ENCODE measurements around the gene PGAM5.

The PGAM5 gene

GRCh38 chr12:132716356-132716755 lies 5.7 kb downstream of the PGAM5 start:
- peaks cover 36% of the 10 kb centered on the region for H3K36me3 ChIP-seq (ENCODE audit: insufficient read depth, low read length)
- H3K4me1 ChIP-seq (ENCODE audit: insufficient read depth, low read length): peaks cover 6% of the 10 kb centered on the region
- no peak overlapping the region for H3K27ac ChIP-seq (ENCODE audit: low read depth, low read length)
- H3K9ac ChIP-seq (ENCODE audit: low read length): no peak overlapping the region
- no peaks in the 10 kb centered on the region for H3K9me3 ChIP-seq (ENCODE audit: low read length)
- no peaks in the 10 kb centered on the region for H3K27me3 ChIP-seq (ENCODE audit: control insufficient read depth in 1 of 2, insufficient read depth in 2 of 2, low read length in 2 of 2)
- no peak overlapping the region for H3K4me3 ChIP-seq (ENCODE audit: low read depth in 1 of 2, low read length in 2 of 2)

DNA sequence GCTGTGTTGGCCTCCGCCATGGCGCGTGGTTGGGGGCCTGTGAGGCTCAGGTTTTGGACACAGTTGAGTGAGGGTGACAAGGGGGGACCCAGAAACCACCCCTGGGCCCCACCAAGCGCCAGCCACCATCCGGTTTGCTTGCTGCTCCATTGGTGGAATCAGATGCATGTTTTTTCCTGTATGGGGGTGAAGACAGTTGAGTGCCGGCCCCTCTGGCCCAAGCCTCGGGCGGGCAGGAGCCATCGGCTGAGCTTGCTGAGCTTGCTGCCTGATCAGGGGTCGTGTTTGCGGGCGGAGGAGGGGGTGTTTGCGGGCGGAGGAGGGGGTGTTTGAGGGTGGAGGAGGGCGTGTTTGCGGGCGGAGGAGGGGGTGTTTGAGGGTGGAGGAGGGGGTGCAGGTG lies 6.4 kb downstream of the PGAM5 start:
- no peaks in the 10 kb centered on the region for H3K27me3 ChIP-seq (ENCODE audit: control insufficient read depth in 1 of 2, insufficient read depth in 2 of 2, low read length in 2 of 2)
- H3K27ac ChIP-seq (ENCODE audit: low read depth, low read length): no peak overlapping the region
- no peak overlapping the region for H3K9ac ChIP-seq (ENCODE audit: low read length)
- H3K4me3 ChIP-seq (ENCODE audit: low read depth in 1 of 2, low read length in 2 of 2): no peak overlapping the region
- peaks cover 36% of the 10 kb centered on the region for H3K36me3 ChIP-seq (ENCODE audit: insufficient read depth, low read length)
- no peaks in the 10 kb centered on the region for H3K4me1 ChIP-seq (ENCODE audit: insufficient read depth, low read length)
- no peaks in the 10 kb centered on the region for H3K9me3 ChIP-seq (ENCODE audit: low read length)

- Histone ChIP-seq H3K36me3 (ENCODE audit: insufficient read depth, low read length) (peaks cover 38% of the 10 kb centered on the region), H3K4me3 (ENCODE audit: low read depth in 1 of 2, low read length in 2 of 2) (no peak overlapping the region), H3K9ac (ENCODE audit: low read length) (no peak overlapping the region), H3K27ac (ENCODE audit: low read depth, low read length) (no peak overlapping the region), H3K9me3 (ENCODE audit: low read length) (no peaks in the 10 kb centered on the region), H3K27me3 (ENCODE audit: control insufficient read depth in 1 of 2, insufficient read depth in 2 of 2, low read length in 2 of 2) (no peaks in the 10 kb centered on the region), H3K4me1 (ENCODE audit: insufficient read depth, low read length) (no peaks in the 10 kb centered on the region)
Observed at GRCh38 chr12:132717531-132718387, 7.1 kb downstream of the PGAM5 start.

DNA sequence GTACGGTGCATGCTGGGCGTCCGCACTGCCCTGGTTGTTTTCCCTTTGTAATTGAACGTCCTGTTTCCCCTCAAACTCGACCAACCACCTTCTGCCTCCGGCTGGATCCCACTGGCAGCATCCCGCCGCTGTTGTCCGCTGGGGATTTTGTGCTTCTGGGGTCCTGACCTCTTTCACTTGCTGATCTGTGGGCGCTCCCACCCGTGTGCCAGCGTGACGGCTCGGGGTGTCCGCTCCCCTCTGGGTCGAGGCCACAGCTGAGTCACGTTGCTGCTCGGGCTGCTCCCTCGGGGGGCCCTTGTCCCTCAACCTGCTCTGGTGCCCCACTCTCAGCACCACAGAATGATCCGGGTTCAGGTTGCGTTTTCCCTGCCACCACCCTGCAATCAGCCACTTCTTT lies 8.0 kb downstream of the PGAM5 start:
- Histone ChIP-seq H3K9me3 (ENCODE audit: low read length) (no peaks in the 10 kb centered on the region), H3K36me3 (ENCODE audit: insufficient read depth, low read length) (peaks cover 47% of the 10 kb centered on the region), H3K27me3 (ENCODE audit: control insufficient read depth in 1 of 2, insufficient read depth in 2 of 2, low read length in 2 of 2) (no peaks in the 10 kb centered on the region), H3K9ac (ENCODE audit: low read length) (no peak overlapping the region), H3K27ac (ENCODE audit: low read depth, low read length) (no peak overlapping the region), H3K4me3 (ENCODE audit: low read depth in 1 of 2, low read length in 2 of 2) (no peak overlapping the region), H3K4me1 (ENCODE audit: insufficient read depth, low read length) (no peaks in the 10 kb centered on the region)

- no peak overlapping the region for H3K4me3 ChIP-seq (ENCODE audit: low read depth in 1 of 2, low read length in 2 of 2)
- no peaks in the 10 kb centered on the region for H3K27me3 ChIP-seq (ENCODE audit: control insufficient read depth in 1 of 2, insufficient read depth in 2 of 2, low read length in 2 of 2)
- H3K27ac ChIP-seq (ENCODE audit: low read depth, low read length): no peak overlapping the region
- H3K36me3 ChIP-seq (ENCODE audit: insufficient read depth, low read length): peaks cover 54% of the 10 kb centered on the region
- no peak overlapping the region for H3K9ac ChIP-seq (ENCODE audit: low read length)
- H3K9me3 ChIP-seq (ENCODE audit: low read length): no peaks in the 10 kb centered on the region
- H3K4me1 ChIP-seq (ENCODE audit: insufficient read depth, low read length): no peaks in the 10 kb centered on the region
Observed at GRCh38 chr12:132719141-132719953, 8.7 kb downstream of the PGAM5 start.

DNA sequence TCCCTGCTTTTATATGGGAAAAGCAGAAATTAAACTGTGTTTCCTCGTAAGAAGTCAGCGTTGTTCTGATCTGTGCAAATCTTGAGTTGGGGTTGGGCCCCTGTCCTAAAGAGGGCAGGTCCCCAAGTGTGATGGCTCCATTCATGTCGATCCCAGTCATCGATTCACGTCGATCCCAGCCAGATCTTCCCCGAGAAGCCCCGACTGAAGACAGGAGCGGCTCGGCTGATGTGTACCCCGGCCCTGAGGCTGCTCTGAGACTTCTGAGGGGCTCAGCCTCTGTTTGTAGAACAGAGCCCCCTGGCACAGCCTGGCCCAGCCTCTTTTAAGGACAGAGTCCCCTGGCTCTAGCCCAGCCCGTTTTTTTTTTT lies 9.3 kb downstream of the PGAM5 start:
- H3K36me3 ChIP-seq (ENCODE audit: insufficient read depth, low read length): peaks cover 54% of the 10 kb centered on the region
- H3K4me3 ChIP-seq (ENCODE audit: low read depth in 1 of 2, low read length in 2 of 2): no peak overlapping the region
- no peak overlapping the region for H3K27ac ChIP-seq (ENCODE audit: low read depth, low read length)
- no peaks in the 10 kb centered on the region for H3K9me3 ChIP-seq (ENCODE audit: low read length)
- no peaks in the 10 kb centered on the region for H3K27me3 ChIP-seq (ENCODE audit: control insufficient read depth in 1 of 2, insufficient read depth in 2 of 2, low read length in 2 of 2)
- no peak overlapping the region for H3K9ac ChIP-seq (ENCODE audit: low read length)
- H3K4me1 ChIP-seq (ENCODE audit: insufficient read depth, low read length): no peaks in the 10 kb centered on the region

DNA sequence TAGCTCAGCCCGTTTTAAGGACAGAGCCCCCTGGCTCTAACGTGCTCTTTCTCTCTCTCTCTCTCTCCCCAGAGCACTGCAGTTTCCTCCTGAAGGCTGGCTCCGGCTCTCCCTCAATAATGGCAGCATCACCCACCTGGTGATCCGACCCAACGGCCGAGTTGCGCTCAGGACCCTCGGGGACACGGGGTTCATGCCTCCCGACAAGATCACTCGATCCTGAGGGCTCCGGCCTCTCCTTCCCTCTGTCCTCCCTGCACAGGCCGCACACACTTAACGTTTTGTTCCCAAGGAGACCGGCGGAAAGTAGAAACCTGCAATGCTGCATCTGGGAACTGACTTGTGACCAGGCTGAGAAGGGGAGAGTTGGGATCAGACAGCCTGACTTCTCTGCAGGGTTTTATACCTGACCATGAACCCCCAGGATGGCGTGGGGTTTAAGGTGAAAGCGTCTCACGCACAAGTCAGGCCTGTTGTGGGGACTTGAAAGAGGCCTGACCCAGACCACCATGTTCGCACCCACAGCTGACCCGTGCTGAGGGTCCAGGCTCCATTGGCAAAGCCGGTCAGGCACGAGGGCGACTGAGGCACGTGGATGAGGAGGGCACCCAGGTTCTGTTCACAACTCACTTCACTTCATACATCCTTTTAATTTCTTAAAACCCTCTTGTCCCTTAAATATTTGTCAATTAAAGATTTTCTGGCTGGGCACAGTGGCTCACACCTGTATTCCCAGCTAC lies 10.1 kb downstream of the PGAM5 start:
- no peak overlapping the region for H3K4me3 ChIP-seq (ENCODE audit: low read depth in 1 of 2, low read length in 2 of 2)
- no peaks in the 10 kb centered on the region for H3K4me1 ChIP-seq (ENCODE audit: insufficient read depth, low read length)
- no peaks in the 10 kb centered on the region for H3K27me3 ChIP-seq (ENCODE audit: control insufficient read depth in 1 of 2, insufficient read depth in 2 of 2, low read length in 2 of 2)
- H3K36me3 ChIP-seq (ENCODE audit: insufficient read depth, low read length): peaks cover 61% of the 10 kb centered on the region
- no peak overlapping the region for H3K9ac ChIP-seq (ENCODE audit: low read length)
- no peaks in the 10 kb centered on the region for H3K9me3 ChIP-seq (ENCODE audit: low read length)
- no peak overlapping the region for H3K27ac ChIP-seq (ENCODE audit: low read depth, low read length)

DNA sequence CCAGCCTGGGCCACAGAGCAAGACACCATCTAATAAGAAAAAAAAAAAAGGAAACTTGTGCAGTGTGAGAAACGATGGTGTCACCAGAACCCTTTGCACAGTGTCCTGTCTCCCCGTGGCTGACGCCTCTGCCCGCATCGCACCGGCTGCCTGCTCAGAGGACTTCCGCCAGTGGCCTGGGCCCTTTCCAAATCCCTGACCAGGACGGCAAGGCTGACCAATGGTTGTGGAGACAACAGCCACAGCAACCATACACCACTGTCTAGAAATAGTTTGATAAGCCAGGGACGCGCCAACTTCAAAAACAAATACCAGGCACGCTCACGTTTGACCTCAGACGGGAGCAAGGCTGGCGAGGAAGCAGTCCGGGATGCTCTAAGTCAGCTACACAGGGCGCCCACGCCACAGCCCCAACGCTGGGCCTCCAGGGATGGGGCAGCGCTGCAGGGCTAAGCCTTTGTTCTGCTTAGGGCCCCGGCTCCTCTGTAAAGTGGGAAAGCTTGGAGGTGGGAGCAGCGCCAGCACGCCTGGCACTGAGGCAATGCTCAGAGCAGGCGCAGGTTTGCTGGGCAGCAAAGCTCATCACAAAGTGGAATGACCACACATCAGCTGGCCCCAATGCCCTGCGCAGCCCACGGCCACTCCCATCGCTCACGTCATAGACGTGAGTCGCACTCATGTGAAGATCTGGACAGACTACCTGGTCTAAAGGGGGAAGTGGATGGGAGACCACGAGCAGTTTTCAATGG lies 12.5 kb downstream of the PGAM5 start:
- Histone ChIP-seq H3K9ac (ENCODE audit: low read length) (no peak overlapping the region), H3K9me3 (ENCODE audit: low read length) (no peaks in the 10 kb centered on the region), H3K27ac (ENCODE audit: low read depth, low read length) (no peak overlapping the region), H3K27me3 (ENCODE audit: control insufficient read depth in 1 of 2, insufficient read depth in 2 of 2, low read length in 2 of 2) (no peaks in the 10 kb centered on the region), H3K4me3 (ENCODE audit: low read depth in 1 of 2, low read length in 2 of 2) (no peak overlapping the region), H3K36me3 (ENCODE audit: insufficient read depth, low read length) (peaks cover 78% of the 10 kb centered on the region), H3K4me1 (ENCODE audit: insufficient read depth, low read length) (no peaks in the 10 kb centered on the region)

GRCh38 chr12:132723764-132724140 lies 13.1 kb downstream of the PGAM5 start:
- no peak overlapping the region for H3K4me3 ChIP-seq (ENCODE audit: low read depth in 1 of 2, low read length in 2 of 2)
- H3K9me3 ChIP-seq (ENCODE audit: low read length): no peaks in the 10 kb centered on the region
- H3K27me3 ChIP-seq (ENCODE audit: control insufficient read depth in 1 of 2, insufficient read depth in 2 of 2, low read length in 2 of 2): no peaks in the 10 kb centered on the region
- H3K27ac ChIP-seq (ENCODE audit: low read depth, low read length): no peak overlapping the region
- H3K36me3 ChIP-seq (ENCODE audit: insufficient read depth, low read length): peaks cover 81% of the 10 kb centered on the region
- H3K4me1 ChIP-seq (ENCODE audit: insufficient read depth, low read length): no peaks in the 10 kb centered on the region
- H3K9ac ChIP-seq (ENCODE audit: low read length): no peak overlapping the region

DNA sequence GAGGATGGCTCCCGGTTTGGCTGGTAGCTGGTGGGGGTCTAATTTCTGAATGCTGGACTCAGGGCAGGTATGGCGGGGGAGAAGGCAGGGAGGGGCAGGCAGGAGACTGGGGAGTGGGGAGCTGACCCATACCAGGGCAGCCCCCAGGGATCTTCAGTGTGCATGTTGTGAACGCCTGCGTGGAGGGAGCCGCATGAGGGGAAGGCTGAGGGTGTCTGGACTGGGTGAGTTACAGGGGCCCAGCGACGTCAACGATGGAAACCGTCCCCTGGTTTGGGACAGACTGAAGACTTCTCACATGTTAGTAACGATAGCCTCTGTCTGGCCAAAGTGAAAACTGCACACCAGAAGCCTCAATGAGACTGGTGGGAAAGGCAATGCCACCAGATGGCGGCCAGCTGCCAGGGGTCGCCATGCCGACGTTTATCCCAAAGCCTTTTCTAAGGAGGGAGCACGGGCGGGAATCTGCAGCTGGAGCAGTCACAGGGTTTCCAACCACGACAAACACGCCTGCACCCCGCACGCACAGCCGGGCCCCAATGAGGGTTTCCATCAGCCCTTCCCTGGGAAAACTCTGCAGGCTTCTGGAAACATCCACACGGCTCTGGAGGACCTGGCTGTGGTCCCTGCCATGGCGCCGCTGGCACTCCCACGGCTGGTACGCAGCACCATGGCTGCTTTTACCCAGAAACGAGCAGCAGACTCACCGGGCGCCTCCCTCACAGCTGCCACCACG lies 14.0 kb downstream of the PGAM5 start:
- Histone ChIP-seq H3K9ac (ENCODE audit: low read length) (no peak overlapping the region), H3K4me1 (ENCODE audit: insufficient read depth, low read length) (no peaks in the 10 kb centered on the region), H3K27me3 (ENCODE audit: control insufficient read depth in 1 of 2, insufficient read depth in 2 of 2, low read length in 2 of 2) (no peaks in the 10 kb centered on the region), H3K9me3 (ENCODE audit: low read length) (no peaks in the 10 kb centered on the region), H3K4me3 (ENCODE audit: low read depth in 1 of 2, low read length in 2 of 2) (no peak overlapping the region), H3K27ac (ENCODE audit: low read depth, low read length) (no peak overlapping the region), H3K36me3 (ENCODE audit: insufficient read depth, low read length) (peaks cover 77% of the 10 kb centered on the region)
